HFF-Myc (cell line): ENCODE data around the gene SCARB2.

Experiments
- DNase-seq: peaks from one replicate; pipeline ENCODE4 v3.0.0-alpha.2; 2011; ENCODE audit warnings: low read depth; ENCODE audit errors: extremely low read depth
- H3K4me3 ChIP-seq: replicated peaks from 2 replicates; pipeline ENCODE4 v1.5.1; 2011; ENCODE audit warnings: low read depth, mild to moderate bottlenecking, control low read depth, low read length
- TF ChIP-seq, protein P1 (sequence below): IDR thresholded peaks from 2 replicates; pipeline ENCODE4 v1.5.1; 2012; ENCODE audit warnings: mild to moderate bottlenecking, low read depth, low read length, control low read depth; ENCODE audit errors: missing control alignments

SCARB2 gene, protein sequence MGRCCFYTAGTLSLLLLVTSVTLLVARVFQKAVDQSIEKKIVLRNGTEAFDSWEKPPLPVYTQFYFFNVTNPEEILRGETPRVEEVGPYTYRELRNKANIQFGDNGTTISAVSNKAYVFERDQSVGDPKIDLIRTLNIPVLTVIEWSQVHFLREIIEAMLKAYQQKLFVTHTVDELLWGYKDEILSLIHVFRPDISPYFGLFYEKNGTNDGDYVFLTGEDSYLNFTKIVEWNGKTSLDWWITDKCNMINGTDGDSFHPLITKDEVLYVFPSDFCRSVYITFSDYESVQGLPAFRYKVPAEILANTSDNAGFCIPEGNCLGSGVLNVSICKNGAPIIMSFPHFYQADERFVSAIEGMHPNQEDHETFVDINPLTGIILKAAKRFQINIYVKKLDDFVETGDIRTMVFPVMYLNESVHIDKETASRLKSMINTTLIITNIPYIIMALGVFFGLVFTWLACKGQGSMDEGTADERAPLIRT

DNA sequence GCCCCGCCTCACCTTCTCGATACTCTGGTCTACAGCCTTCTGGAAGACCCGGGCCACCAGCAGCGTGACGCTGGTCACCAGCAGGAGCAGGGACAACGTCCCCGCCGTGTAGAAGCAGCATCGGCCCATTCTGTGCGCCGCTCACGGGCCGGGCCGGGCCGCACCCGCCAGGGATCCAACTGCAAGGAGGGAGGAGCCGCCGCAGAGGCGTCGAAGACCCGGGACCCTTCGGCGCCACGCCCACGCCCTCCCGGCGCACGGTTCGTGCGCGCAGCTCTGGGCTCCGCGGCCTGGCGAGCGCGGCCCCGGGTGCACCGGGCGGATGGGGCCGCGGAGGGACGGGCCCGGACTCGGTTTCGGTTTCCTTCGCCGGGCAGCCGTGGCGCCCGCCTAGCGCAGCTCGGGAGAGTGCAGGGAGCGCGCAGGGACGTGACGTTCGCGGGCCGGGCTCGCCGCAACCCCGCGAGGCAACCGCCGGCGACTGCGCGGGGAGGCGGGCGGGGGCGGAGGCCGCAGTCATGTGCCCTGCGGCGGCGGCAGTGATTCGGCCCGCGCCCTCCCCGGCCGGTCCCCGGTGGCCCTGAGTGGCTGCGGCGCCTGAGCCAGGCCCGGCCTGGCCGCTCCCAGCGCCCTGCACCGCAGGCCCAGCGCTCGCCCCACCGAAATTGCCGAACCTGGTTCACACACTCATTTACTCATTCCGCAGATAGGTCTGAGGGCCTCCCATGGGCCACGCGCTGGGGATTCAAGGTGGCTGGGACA, at the start of gene SCARB2:
Gene SCARB2 (minus strand): TSS at position 410 of the 762 bp plus-strand sequence. CDS start 281 bp downstream, at position 129.
- H3K4me3 ChIP-seq: peak within 1 kb of the TSS; percentile 67
- peak; percentile 16 for DNase-seq
- TF ChIP-seq, protein P1, sequence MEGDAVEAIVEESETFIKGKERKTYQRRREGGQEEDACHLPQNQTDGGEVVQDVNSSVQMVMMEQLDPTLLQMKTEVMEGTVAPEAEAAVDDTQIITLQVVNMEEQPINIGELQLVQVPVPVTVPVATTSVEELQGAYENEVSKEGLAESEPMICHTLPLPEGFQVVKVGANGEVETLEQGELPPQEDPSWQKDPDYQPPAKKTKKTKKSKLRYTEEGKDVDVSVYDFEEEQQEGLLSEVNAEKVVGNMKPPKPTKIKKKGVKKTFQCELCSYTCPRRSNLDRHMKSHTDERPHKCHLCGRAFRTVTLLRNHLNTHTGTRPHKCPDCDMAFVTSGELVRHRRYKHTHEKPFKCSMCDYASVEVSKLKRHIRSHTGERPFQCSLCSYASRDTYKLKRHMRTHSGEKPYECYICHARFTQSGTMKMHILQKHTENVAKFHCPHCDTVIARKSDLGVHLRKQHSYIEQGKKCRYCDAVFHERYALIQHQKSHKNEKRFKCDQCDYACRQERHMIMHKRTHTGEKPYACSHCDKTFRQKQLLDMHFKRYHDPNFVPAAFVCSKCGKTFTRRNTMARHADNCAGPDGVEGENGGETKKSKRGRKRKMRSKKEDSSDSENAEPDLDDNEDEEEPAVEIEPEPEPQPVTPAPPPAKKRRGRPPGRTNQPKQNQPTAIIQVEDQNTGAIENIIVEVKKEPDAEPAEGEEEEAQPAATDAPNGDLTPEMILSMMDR: no peak

DNA sequence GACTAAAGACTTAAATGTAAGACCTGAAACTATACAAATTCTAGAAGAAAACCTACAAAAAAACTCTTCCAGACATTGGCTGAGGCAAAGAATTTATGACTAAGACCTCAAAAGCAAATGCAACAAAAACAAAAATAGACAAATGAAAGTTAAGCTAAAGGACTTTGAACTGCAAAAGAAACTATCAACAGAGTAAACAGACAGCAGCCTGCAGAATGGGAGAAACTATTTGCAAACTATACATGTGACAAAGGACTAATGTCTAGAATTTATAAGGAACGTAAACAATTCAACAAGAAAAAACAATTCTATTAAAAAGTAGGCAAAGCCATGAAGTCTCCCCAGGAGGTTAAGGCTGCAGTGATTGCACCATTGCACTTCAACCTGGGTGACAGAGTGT, 46.9 kb upstream of the SCARB2 start:
- H3K4me3 ChIP-seq: no peak overlapping the region

DNA sequence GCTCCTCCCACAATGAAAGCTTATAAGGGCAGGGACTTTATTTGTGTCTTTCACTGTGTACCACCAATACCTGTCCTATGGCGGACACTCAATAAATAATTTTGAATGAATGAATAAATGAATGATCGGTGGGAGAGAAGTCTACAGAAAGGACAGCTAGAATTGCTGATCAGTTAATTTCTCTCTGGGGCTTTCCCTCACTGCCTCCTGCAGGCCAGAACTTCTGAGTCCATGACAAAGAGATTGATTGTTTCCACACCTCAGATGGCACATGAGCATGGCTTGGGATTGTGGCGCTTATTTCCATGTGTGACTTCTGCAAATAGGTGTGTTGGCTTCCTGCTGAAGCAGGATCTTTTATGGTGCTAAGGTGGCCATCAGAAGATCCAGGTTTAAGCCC, 44.2 kb upstream of the SCARB2 start:
- no peak overlapping the region for H3K4me3 ChIP-seq
- TF ChIP-seq, protein P1: no peak
- no peak for DNase-seq

More for the DNA sequence above, 46.9 kb upstream of the SCARB2 start:
- TF ChIP-seq, protein P1: no peak
- DNase-seq: no peak

DNA sequence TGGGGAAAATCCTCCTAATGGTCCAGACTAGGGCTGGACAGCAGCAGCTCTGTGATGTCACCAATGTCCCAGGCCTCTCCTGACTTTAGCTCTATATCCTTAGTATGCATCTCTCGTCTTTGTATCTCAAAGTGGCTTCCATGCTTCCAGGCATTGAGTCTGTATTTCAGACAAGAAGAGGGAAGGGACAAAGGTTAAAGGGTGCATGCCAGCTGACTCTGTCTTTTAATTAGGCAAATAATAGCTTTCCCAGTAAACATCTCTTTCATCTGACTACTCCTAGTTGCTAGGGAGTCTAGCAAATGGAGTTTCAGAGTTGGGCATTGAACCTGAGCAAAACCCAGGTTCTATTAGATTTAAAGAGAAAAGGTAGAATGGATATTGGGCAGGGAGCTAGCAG, 43.3 kb upstream of the SCARB2 start:
- no peak for DNase-seq
- TF ChIP-seq, protein P1: no peak
- no peak overlapping the region for H3K4me3 ChIP-seq

DNA sequence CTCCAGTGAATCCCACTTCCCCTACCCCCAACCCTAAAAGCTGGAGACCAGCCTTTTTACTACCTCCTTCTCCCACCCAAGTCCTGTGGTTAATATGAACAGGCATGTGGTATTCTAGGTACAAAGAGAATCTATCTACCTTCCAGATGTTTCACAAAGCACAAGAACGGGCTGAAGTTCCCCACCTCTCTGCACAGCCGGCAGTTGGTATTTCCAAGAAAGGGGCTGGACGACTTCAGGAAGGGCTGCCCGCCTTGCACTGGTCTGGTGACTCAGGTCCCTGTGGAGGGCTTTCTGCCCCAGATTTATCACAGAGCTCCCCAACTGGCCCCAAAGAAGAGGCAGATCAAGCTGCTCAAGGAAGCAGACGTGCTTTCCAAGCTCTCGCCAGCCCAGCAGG, 42.4 kb upstream of the SCARB2 start:
- H3K4me3 ChIP-seq: no peak overlapping the region
- TF ChIP-seq, protein P1: no peak
- no peak for DNase-seq

DNA sequence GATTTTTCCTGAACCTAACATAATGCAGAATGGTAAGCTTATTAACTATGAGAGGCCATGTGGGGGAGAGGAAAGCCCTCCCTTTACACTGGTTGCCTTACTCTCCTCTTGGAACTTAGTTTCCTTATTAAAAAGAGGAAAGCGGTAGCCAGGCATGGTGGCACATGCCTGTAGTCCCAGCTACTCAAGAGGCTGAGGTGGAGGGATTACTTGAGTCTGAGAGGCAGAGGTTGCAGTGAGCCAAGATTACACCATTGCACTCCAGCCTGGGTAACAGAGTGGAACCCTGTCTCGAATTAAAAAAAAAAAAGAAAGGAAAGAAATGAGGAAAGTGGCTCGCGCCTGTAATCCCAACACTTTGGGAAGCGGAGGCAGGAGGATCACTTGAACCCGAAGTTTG, 39.9 kb upstream of the SCARB2 start:
- no peak for DNase-seq
- TF ChIP-seq, protein P1: no peak
- H3K4me3 ChIP-seq: no peak overlapping the region
